Adrenal gland (tissue), 19 donors: Measurements from ENCODE around the gene PI4KB. TPM values are rescaled to one million over a fixed set of nuclear protein-coding genes. Genes with fewer than 3 reads are reported as not detected.

Experiments
- DNase-seq, 7 donors: peaks; one replicate each; pipeline ENCODE4 v3.0.0-alpha.2; 2019 to 2020
- H3K27ac ChIP-seq, 5 donors: fragments of 200-600 bp; sonication (generic) in 4 of 5; 1 replicate in 3 of 5; 2 replicates in 2 of 5; pipeline versions ENCODE4 v1.5.1 to v1.8.0; 2016 to 2020; ENCODE audit warnings: mild to moderate bottlenecking in 1 of 5
- H3K27me3 ChIP-seq: fragments of 200-600 bp; 2 replicates; pipeline ENCODE4 v1.8.0; 2021
- H3K36me3 ChIP-seq, 2 donors: fragments of 200-600 bp; replicated peaks in 1 of 2; 1 replicate in 1 of 2; 2 replicates in 1 of 2; pipeline versions ENCODE4 v1.5.1 to v1.8.0; 2018 to 2022
- H3K4me1 ChIP-seq, 2 donors: fragments of 200-600 bp; replicated peaks in 1 of 2; 1 replicate in 1 of 2; 2 replicates in 1 of 2; pipeline versions ENCODE4 v1.5.1 to v1.8.0; 2018 to 2021
- H3K4me3 ChIP-seq, 4 donors: fragments of 200-600 bp; sonication (generic) in 3 of 4; one replicate each; pipeline ENCODE4 v1.5.1; 2016 to 2018
- H3K9me3 ChIP-seq, 3 donors: fragments of 200-600 bp; sonication (generic) in 1 of 3; replicated peaks in 1 of 3; 1 replicate in 2 of 3; 2 replicates in 1 of 3; pipeline versions ENCODE4 v1.5.1 to v1.8.0; 2016 to 2021
- POLR2A ChIP-seq, 2 donors: fragments of 450-650 bp; IDR thresholded peaks; one replicate each; pipeline ENCODE4 v1.6.1; 2017; ENCODE audit warnings: antibody characterized with exemption in 2 of 2, mild to moderate bottlenecking in 2 of 2, moderate library complexity in 1 of 2
- WGBS, 4 donors: extraction: QIAGEN DNeasy Blood & Tissue Kit in 2 of 4; methylation state at CpG; one replicate each; pipeline versions ENCODE4 v1.1.5 to v1.1.7; 2013 to 2017; 5-methylcytosine and 5-hydroxymethylcytosine counted together
- intact Hi-C, 2 donors: fragments of 100-400 bp; cut with DNase I; formaldehyde crosslinking; loops; one replicate each; pipeline versions ENCODE4 v1.14.1 to v1.15.0; 2022 to 2023
- long read RNA-seq, 10 donors: library from polyadenylated mRNA in 3 of 10; unstranded in 2 of 10; stranded (forward) in 1 of 10; transcript quantifications; one replicate each; pipeline ENCODE4 v2.0.0 and lab custom pipeline, GENCODE V29; 2021 to 2026
- polyA plus RNA-seq, 3 donors: library from polyadenylated mRNA; stranded (reverse); fragments of 200-250 nt in 2 of 3; fragments of 350-450 nt in 1 of 3; fragmentation: Illumina TruSeq in 1 of 3; extraction: RNeasy Lipid Tissue Mini Kit (QIAGEN cat#74804) in 1 of 3; gene quantifications; one replicate each; pipeline ENCODE4 v1.2.3, GENCODE V29; 2013 to 2014
- total RNA-seq, 9 donors: library from RNA; depleted of rRNA in 4 of 9; stranded (reverse); fragments of >200 nt in 4 of 9; fragments of 120-200 nt in 1 of 9; fragmentation: NEBNext Ultra II Directional in 1 of 9; extraction: Animal tissue kit (Norgen Biotek cat#: 25700) in 1 of 9; gene quantifications; one replicate each; pipeline versions ENCODE4 v1.1.0 to v1.2.4, GENCODE V29; 2013 to 2023
- TF ChIP-seq, protein P1 (sequence below), 6 experiments: fragments of 450-650 bp in 4 of 6; fragments of 200-600 bp in 2 of 6; sonication (generic) in 1 of 6; IDR thresholded peaks; 1 replicate in 5 of 6; 2 replicates in 1 of 6; pipeline versions ENCODE4 v1.5.1 to v1.8.0; 2016 to 2021; ENCODE audit warnings: antibody characterized with exemption in 6 of 6, mild to moderate bottlenecking in 2 of 6, moderate library complexity in 1 of 6
- donor health status: healthy with polysubstance abuse.
- donor health status: Bipolar disorder and iron deficiency.
- donor health status: DM: yes; HTN: yes; CAD: no.
- donor health status: DM: no; HTN: no; CAD: no.
- donor health status: DM: no; HTN: no; CAD: no.
- donor health status: DM: yes; HTN: yes; CAD: no.

PI4KB gene
- total RNA-seq: 10 to 100 TPM; 57.7 to 83.5 (median 66.3) TPM
- polyA plus RNA-seq: 10 to 100 TPM; 30.8 to 56.6 (median 37.6) TPM
- long read RNA-seq, donor 1, transcript PI4KB-203 (11 exons, 3,934 nt): major isoform, 6 of 44 reads
- long read RNA-seq, donor 1, partial matches to known transcripts: 28 of 44 reads
- long read RNA-seq, donor 1, other reads (novel, unspliced or antisense): 5 of 44 reads
- long read RNA-seq, donor 2, transcript PI4KB-203 (11 exons, 3,934 nt): major isoform, 5 of 19 reads
- long read RNA-seq, donor 2, partial matches to known transcripts: 9 of 19 reads
- long read RNA-seq, donor 2, other reads (novel, unspliced or antisense): 0 of 19 reads
- long read RNA-seq, donor 3, partial matches to known transcripts: 0 of 2 reads
- long read RNA-seq, donor 3, other reads (novel, unspliced or antisense): 0 of 2 reads
- long read RNA-seq, donor 4, partial matches to known transcripts: 6 of 11 reads
- long read RNA-seq, donor 4, other reads (novel, unspliced or antisense): 4 of 11 reads
- long read RNA-seq, donor 5, transcript PI4KB-204 (13 exons, 3,983 nt): minor isoform, 19 of 158 reads
- long read RNA-seq, donor 5, transcript PI4KB-201 (13 exons, 3,331 nt): minor isoform, 13 of 158 reads
- long read RNA-seq, donor 5, transcript PI4KB-203 (11 exons, 3,934 nt): major isoform, 27 of 158 reads
- long read RNA-seq, donor 5, transcript PI4KB-202 (12 exons, 3,340 nt): minor isoform, 13 of 158 reads
- long read RNA-seq, donor 5, partial matches to known transcripts: 31 of 158 reads
- long read RNA-seq, donor 5, other reads (novel, unspliced or antisense): 54 of 158 reads
- long read RNA-seq, donor 6, partial matches to known transcripts: 8 of 14 reads
- long read RNA-seq, donor 6, other reads (novel, unspliced or antisense): 3 of 14 reads
- long read RNA-seq, donor 7, partial matches to known transcripts: 0 of 2 reads
- long read RNA-seq, donor 7, other reads (novel, unspliced or antisense): 0 of 2 reads
- long read RNA-seq, donor 8, partial matches to known transcripts: 23 of 34 reads
- long read RNA-seq, donor 8, other reads (novel, unspliced or antisense): 0 of 34 reads
- long read RNA-seq, donor 9, partial matches to known transcripts: 0 of 5 reads
- long read RNA-seq, donor 9, other reads (novel, unspliced or antisense): 0 of 5 reads
- long read RNA-seq, donor 10, partial matches to known transcripts: 13 of 17 reads
- long read RNA-seq, donor 10, other reads (novel, unspliced or antisense): 0 of 17 reads

- Histone ChIP-seq H3K36me3 (peaks cover 0 to 20% of the 10 kb centered on the region in 2 donors), H3K27me3 (no peaks in the 10 kb centered on the region), H3K4me3 (peak within 1 kb of the TSS; percentile 5 to 82 (median 48)), H3K9me3 (no peaks in the 10 kb centered on the region), H3K4me1 (peaks cover 26 to 31% of the 10 kb centered on the region in 2 donors), H3K27ac (peak within 1 kb of the TSS; percentile 82 to 98 (median 92))
- peak; percentile 45 to 85 for TF ChIP-seq POLR2A (IDR thresholded peaks at IDR 0.05)
- TF ChIP-seq, protein P1, sequence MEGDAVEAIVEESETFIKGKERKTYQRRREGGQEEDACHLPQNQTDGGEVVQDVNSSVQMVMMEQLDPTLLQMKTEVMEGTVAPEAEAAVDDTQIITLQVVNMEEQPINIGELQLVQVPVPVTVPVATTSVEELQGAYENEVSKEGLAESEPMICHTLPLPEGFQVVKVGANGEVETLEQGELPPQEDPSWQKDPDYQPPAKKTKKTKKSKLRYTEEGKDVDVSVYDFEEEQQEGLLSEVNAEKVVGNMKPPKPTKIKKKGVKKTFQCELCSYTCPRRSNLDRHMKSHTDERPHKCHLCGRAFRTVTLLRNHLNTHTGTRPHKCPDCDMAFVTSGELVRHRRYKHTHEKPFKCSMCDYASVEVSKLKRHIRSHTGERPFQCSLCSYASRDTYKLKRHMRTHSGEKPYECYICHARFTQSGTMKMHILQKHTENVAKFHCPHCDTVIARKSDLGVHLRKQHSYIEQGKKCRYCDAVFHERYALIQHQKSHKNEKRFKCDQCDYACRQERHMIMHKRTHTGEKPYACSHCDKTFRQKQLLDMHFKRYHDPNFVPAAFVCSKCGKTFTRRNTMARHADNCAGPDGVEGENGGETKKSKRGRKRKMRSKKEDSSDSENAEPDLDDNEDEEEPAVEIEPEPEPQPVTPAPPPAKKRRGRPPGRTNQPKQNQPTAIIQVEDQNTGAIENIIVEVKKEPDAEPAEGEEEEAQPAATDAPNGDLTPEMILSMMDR (IDR thresholded peaks at IDR 0.05): peak in 1 of 6 experiments; percentile 11
- WGBS, 4 donors: 0 to 2% (median 0%) methylated on average over 25 to 40 of the region's 40 CpGs
- intact Hi-C loops: no loop called here
- peak; percentile 90 to 97 (median 96) for DNase-seq
Observed at GRCh38 chr1:151327223-151327902, at the start of gene PI4KB. PI4KB (minus strand) TSS chr1:151327416; CDS start chr1:151316481, 10,935 bp downstream.

DNA sequence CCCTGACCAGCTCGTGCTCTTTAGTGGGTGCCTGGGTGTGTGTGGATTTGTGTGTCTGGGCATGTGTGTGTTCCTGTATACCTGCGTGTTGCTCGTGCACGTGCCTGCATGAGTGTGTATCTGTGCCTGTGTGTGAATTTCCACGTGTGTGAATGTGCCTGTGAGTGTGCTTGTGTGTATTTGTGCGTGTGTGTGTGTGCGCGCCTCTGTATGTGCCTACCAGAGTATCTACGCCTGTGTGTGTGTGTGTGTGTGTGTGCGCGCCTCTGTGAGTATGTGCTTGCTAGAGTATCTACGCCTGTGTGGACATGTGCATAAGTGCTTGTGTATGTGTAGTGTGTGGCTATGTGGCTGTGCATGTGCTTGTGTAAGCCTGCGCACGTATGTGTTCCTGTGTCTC lies 46.0 kb upstream of the PI4KB start:
- no peak overlapping the region for H3K4me3 ChIP-seq
- WGBS, 4 donors: 87 to 97% (median 94%) methylated on average over 10 to 14 of the region's 14 CpGs
- no peak for DNase-seq
- no peaks in the 10 kb centered on the region for H3K36me3 ChIP-seq
- H3K4me1 ChIP-seq: peaks cover 17 to 27% of the 10 kb centered on the region in 2 donors
- intact Hi-C loops: no loop called here
- H3K27ac ChIP-seq: no peak overlapping the region
- TF ChIP-seq, protein P1 (IDR thresholded peaks at IDR 0.05): no peak
- TF ChIP-seq POLR2A (IDR thresholded peaks at IDR 0.05): no peak
- no peaks in the 10 kb centered on the region for H3K9me3 ChIP-seq
- H3K27me3 ChIP-seq: no peaks in the 10 kb centered on the region

DNA sequence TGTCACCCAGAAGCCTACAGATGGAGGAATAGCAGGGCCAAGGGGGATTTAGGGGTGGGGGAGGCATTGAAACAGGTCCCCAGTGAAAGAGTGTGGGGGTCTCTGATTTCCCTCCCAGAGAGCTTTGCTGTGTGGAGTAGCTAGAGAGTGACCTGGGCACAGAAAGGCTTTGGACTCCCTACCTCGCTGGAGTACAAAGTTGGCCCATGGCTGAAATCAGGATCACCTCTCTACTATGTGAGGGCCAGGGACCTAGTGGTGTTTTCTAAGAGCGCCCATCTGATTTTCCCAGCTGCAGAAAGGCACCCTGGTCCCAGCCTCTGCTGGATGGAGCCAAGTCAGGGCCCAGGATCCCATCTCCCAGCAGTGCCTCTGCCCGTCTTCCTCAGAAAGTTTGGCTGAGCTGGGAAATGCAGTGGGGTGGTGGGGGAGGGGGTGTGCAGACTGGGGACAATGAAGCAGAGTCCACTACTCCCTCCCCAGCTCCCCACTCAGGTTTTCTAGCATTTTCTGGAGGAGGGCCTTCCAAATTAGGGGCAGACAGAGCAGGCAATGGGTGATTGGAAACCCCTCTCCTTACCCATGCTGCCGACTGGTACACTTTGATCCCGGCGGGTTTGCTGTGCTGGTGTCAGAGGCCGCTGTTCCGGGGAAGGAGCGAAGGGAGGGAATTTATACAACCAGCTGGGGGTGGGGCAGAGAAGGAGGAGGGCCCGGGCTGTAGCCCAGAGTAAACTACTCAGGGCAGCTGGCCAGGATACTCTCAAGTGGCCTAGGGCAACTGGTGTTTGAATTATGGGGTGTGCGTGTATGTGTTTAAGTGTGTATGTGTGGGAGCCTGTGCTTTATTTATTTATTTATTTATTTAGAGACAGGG lies 45.1 kb upstream of the PI4KB start, which contains the start of gene SELENBP1:
TSS of gene SELENBP1 (minus strand) at position 648 of the 877 bp plus-strand sequence. CDS start at position 584, 64 bp downstream.
- DNase-seq: peak; percentile 52 to 80 (median 62)
- intact Hi-C loops: no loop called here
- peak within 1 kb of the TSS in 2 of 5 donors; percentile 17 to 79 for H3K27ac ChIP-seq
- H3K4me1 ChIP-seq: peaks cover 23 to 32% of the 10 kb centered on the region in 2 donors
- no peaks in the 10 kb centered on the region for H3K36me3 ChIP-seq
- no peaks in the 10 kb centered on the region for H3K27me3 ChIP-seq
- no peak for TF ChIP-seq POLR2A (IDR thresholded peaks at IDR 0.05)
- TF ChIP-seq, protein P1 (IDR thresholded peaks at IDR 0.05): no peak
- WGBS, 4 donors: 50 to 65% (median 56%) methylated on average over 9 to 11 of the region's 11 CpGs
- H3K9me3 ChIP-seq: no peaks in the 10 kb centered on the region
- peak within 1 kb of the TSS in 1 of 4 donors; percentile 14 for H3K4me3 ChIP-seq
